AG09309 (cell line): ENCODE results near the gene ZFHX3.

Source experiments
- DNase-seq: peaks from one replicate; pipeline ENCODE4 v3.0.0-alpha.2; 2010; ENCODE audit warnings: low read depth
- H3K4me3 ChIP-seq: 2 replicates; pipeline ENCODE4 v1.5.1; 2011; ENCODE audit warnings: mild to moderate bottlenecking, low read depth, low read length, moderate library complexity; ENCODE audit not compliant: control insufficient read depth
- CTCF ChIP-seq: IDR thresholded peaks from 2 replicates; pipeline ENCODE4 v1.5.1; 2011; ENCODE audit warnings: mild to moderate bottlenecking, low read depth, low read length, inconsistent platforms; ENCODE audit not compliant: insufficient read depth, control insufficient read depth; ENCODE audit errors: missing control alignments

ZFHX3 gene

GRCh38 chr16:72862090-72862489 lies 185.8 kb downstream of the ZFHX3 start:
- H3K4me3 ChIP-seq = no peak overlapping the region
- no peak for TF ChIP-seq CTCF
- DNase-seq = no peak

GRCh38 chr16:72860726-72861562 lies 187.0 kb downstream of the ZFHX3 start:
- no peak for TF ChIP-seq CTCF
- H3K4me3 ChIP-seq = no peak overlapping the region
- DNase-seq = no peak

GRCh38 chr16:72859581-72859980 lies 188.3 kb downstream of the ZFHX3 start:
- TF ChIP-seq CTCF = no peak
- no peak for DNase-seq

GRCh38 chr16:72858665-72859493 lies 189.0 kb downstream of the ZFHX3 start:
- TF ChIP-seq CTCF = peak; percentile 0
- no peak for DNase-seq
- no peak overlapping the region for H3K4me3 ChIP-seq

More at GRCh38 chr16:72859581-72859980, 188.3 kb downstream of the ZFHX3 start:
- no peak overlapping the region for H3K4me3 ChIP-seq

GRCh38 chr16:72857834-72858664 lies 189.9 kb downstream of the ZFHX3 start:
- no peak overlapping the region for H3K4me3 ChIP-seq
- no peak for TF ChIP-seq CTCF
- DNase-seq = no peak

- TF ChIP-seq CTCF = peak; percentile 44
- no peak for DNase-seq
- H3K4me3 ChIP-seq = no peak overlapping the region
Observed at GRCh38 chr16:72856797-72857196, 191.1 kb downstream of the ZFHX3 start.
